ENCODE results near the gene UBE2I.

UBE2I gene

GRCh38 chr16:1331712-1332617 is 22.5 kb downstream of the UBE2I start:
- peak; percentile 91 for DNase-seq

GRCh38 chr16:1332618-1333148 is 23.2 kb downstream of the UBE2I start:
- DNase-seq: no peak

- no peak for DNase-seq
Measured at GRCh38 chr16:1333149-1333812, 23.8 kb downstream of the UBE2I start, which contains the start of gene BAIAP3. BAIAP3 (plus strand) TSS chr16:1333645; CDS start chr16:1338550, 4,905 bp downstream.

- DNase-seq: no peak
Measured at GRCh38 chr16:1333854-1334700, 24.6 kb downstream of the UBE2I start.

- no peak for DNase-seq
Measured at GRCh38 chr16:1334739-1335138, 25.3 kb downstream of the UBE2I start.

- DNase-seq: no peak
Measured at GRCh38 chr16:1335211-1335971, 26.0 kb downstream of the UBE2I start.

GRCh38 chr16:1335996-1336395 is 26.6 kb downstream of the UBE2I start:
- no peak for DNase-seq

GRCh38 chr16:1336619-1337018 is 27.2 kb downstream of the UBE2I start:
- DNase-seq: no peak

GRCh38 chr16:1337486-1337885 is 28.1 kb downstream of the UBE2I start:
- DNase-seq: no peak

- no peak for DNase-seq
Measured at GRCh38 chr16:1338119-1338730, 28.8 kb downstream of the UBE2I start.

- DNase-seq: no peak
Measured at GRCh38 chr16:1338855-1339675, 29.6 kb downstream of the UBE2I start.

- DNase-seq: no peak
Measured at GRCh38 chr16:1340730-1341494, 31.5 kb downstream of the UBE2I start.

GRCh38 chr16:1341495-1342420 is 32.3 kb downstream of the UBE2I start:
- DNase-seq: no peak

GRCh38 chr16:1342526-1343427 is 33.3 kb downstream of the UBE2I start:
- DNase-seq: peak; percentile 96

GRCh38 chr16:1343428-1344242 is 34.2 kb downstream of the UBE2I start:
- no peak for DNase-seq

GRCh38 chr16:1344499-1344898 is 35.1 kb downstream of the UBE2I start:
- DNase-seq: no peak

- no peak for DNase-seq
Measured at GRCh38 chr16:1345087-1345486, 35.7 kb downstream of the UBE2I start.
